H9 (cell line): Measurements from ENCODE around the gene ENG. TPM values are rescaled to one million over a fixed set of nuclear protein-coding genes. Genes with fewer than 3 reads are reported as not detected.

Source experiments
- DNase-seq: peaks from one replicate; pipeline ENCODE4 v3.0.0-alpha.2; 2017
- H2AFZ ChIP-seq: one replicate; pipeline ENCODE4 v1.6.1; 2013; ENCODE audit warnings: mild to moderate bottlenecking, low read length, control low read depth, moderate library complexity
- H2AK5ac ChIP-seq: 2 replicates; pipeline ENCODE4 v1.6.1; 2013; ENCODE audit warnings: low read length, control low read depth, mixed read lengths; ENCODE audit not compliant: insufficient read length
- H2BK120ac ChIP-seq: one replicate; pipeline ENCODE4 v1.6.1; 2013; ENCODE audit warnings: low read depth, mild to moderate bottlenecking, low read length, control low read depth, inconsistent platforms; ENCODE audit not compliant: poor library complexity, severe bottlenecking
- H2BK12ac ChIP-seq: 2 replicates; pipeline ENCODE4 v1.6.1; 2013; ENCODE audit warnings: low read length, control low read depth, mixed read lengths, low read depth; ENCODE audit not compliant: insufficient read length
- H2BK15ac ChIP-seq: 2 replicates; pipeline ENCODE4 v1.6.1; 2013; ENCODE audit warnings: low read depth, low read length, control low read depth
- H2BK20ac ChIP-seq: one replicate; pipeline ENCODE4 v1.6.1; 2013; ENCODE audit warnings: low read depth, mild to moderate bottlenecking, low read length, control low read depth, inconsistent platforms; ENCODE audit not compliant: poor library complexity, severe bottlenecking
- H2BK5ac ChIP-seq: 2 replicates; pipeline ENCODE4 v1.6.1; 2013; ENCODE audit warnings: low read length, control low read depth, mixed read lengths; ENCODE audit not compliant: insufficient read length
- H3K14ac ChIP-seq: 2 replicates; pipeline ENCODE4 v1.6.1; 2013; ENCODE audit warnings: low read length, control low read depth; ENCODE audit not compliant: insufficient read depth
- H3K18ac ChIP-seq: 2 replicates; pipeline ENCODE4 v1.6.1; 2013; ENCODE audit warnings: low read depth, mild to moderate bottlenecking, mixed read lengths, low read length, control low read depth; ENCODE audit not compliant: insufficient read length
- H3K23ac ChIP-seq: 2 replicates; pipeline ENCODE4 v1.6.1; 2013; ENCODE audit warnings: low read length, control low read depth, mixed read lengths, low read depth; ENCODE audit not compliant: insufficient read length
- H3K23me2 ChIP-seq: 2 replicates; pipeline ENCODE4 v1.6.1; 2013; ENCODE audit warnings: low read depth, mild to moderate bottlenecking, mixed read lengths, low read length, control low read depth; ENCODE audit not compliant: insufficient read length, poor library complexity, severe bottlenecking
- H3K27ac ChIP-seq: 2 replicates; pipeline ENCODE4 v1.5.1; 2013; ENCODE audit warnings: low read length, control low read depth, mixed read lengths, low read depth; ENCODE audit not compliant: insufficient read length
- H3K27me3 ChIP-seq: 2 replicates; pipeline ENCODE4 v1.6.1; 2013; ENCODE audit warnings: low read length, control low read depth, inconsistent platforms; ENCODE audit not compliant: insufficient read depth
- H3K4ac ChIP-seq: 2 replicates; pipeline ENCODE4 v1.6.1; 2013; ENCODE audit warnings: low read depth, mild to moderate bottlenecking, control low read depth, inconsistent platforms, low read length, moderate library complexity
- H3K4me1 ChIP-seq: 2 replicates; pipeline ENCODE4 v1.6.1; 2013; ENCODE audit warnings: low read length, control low read depth, inconsistent platforms; ENCODE audit not compliant: insufficient read depth
- H3K4me2 ChIP-seq: 2 replicates; pipeline ENCODE4 v1.6.1; 2013; ENCODE audit warnings: low read length, control low read depth, mixed read lengths; ENCODE audit not compliant: insufficient read length, insufficient read depth
- H3K56ac ChIP-seq: 2 replicates; pipeline ENCODE4 v1.6.1; 2013; ENCODE audit warnings: low read depth, mild to moderate bottlenecking, mixed read lengths, low read length, control low read depth; ENCODE audit not compliant: insufficient read length
- H3K79me1 ChIP-seq: 2 replicates; pipeline ENCODE4 v1.6.1; 2013; ENCODE audit warnings: low read depth, mild to moderate bottlenecking, moderate library complexity, low read length, control low read depth, inconsistent platforms; ENCODE audit not compliant: insufficient read depth, poor library complexity, severe bottlenecking
- H3K79me2 ChIP-seq: 2 replicates; pipeline ENCODE4 v1.6.1; 2013; ENCODE audit warnings: low read length, control low read depth, inconsistent platforms; ENCODE audit not compliant: insufficient read depth
- H3K9ac ChIP-seq: 2 replicates; pipeline ENCODE4 v1.6.1; 2013; ENCODE audit warnings: low read length, control low read depth, mixed read lengths; ENCODE audit not compliant: insufficient read length; ENCODE audit errors: extremely low read depth
- H3K9me3 ChIP-seq: one replicate; pipeline ENCODE4 v1.6.1; 2013; ENCODE audit warnings: low read depth, low read length, inconsistent platforms; ENCODE audit not compliant: control insufficient read depth
- H3T11ph ChIP-seq: one replicate; pipeline ENCODE4 v1.6.1; 2013; ENCODE audit warnings: mild to moderate bottlenecking, low read length, control low read depth, inconsistent platforms
- H4K20me1 ChIP-seq: one replicate; pipeline ENCODE4 v1.6.1; 2013; ENCODE audit not compliant: control insufficient read depth, insufficient read length, insufficient read depth
- H4K5ac ChIP-seq: 2 replicates; pipeline ENCODE4 v1.6.1; 2013; ENCODE audit warnings: low read depth, mild to moderate bottlenecking, mixed read lengths, low read length, control low read depth; ENCODE audit not compliant: insufficient read length
- H4K8ac ChIP-seq: replicated peaks from 2 replicates; pipeline ENCODE4 v1.6.1; 2013; ENCODE audit warnings: low read length, control low read depth, mixed read lengths, low read depth; ENCODE audit not compliant: insufficient read length
- H4K91ac ChIP-seq: 2 replicates; pipeline ENCODE4 v1.6.1; 2013; ENCODE audit warnings: low read depth, mild to moderate bottlenecking, moderate library complexity, mixed read lengths, low read length, control low read depth; ENCODE audit not compliant: insufficient read length
- H3K27ac Mint-ChIP-seq, 3 experiments: 2 replicates in 2 of 3; 3 replicates in 1 of 3; pipeline ENCODE4 v1.8.0; 2020 to 2021; ENCODE audit warnings: mixed read lengths in 3 of 3, mild to moderate bottlenecking in 1 of 3, moderate library complexity in 1 of 3
- H3K27me3 Mint-ChIP-seq: 2 replicates; pipeline ENCODE4 v1.8.0; 2021; ENCODE audit warnings: low read depth, mild to moderate bottlenecking, moderate library complexity, mixed read lengths
- H3K36me3 Mint-ChIP-seq, 3 experiments: 2 replicates in 2 of 3; 3 replicates in 1 of 3; pipeline ENCODE4 v1.8.0; 2020 to 2021; ENCODE audit warnings: low read depth in 3 of 3, mixed read lengths in 3 of 3; ENCODE audit not compliant: insufficient read depth in 1 of 3
- H3K4me1 Mint-ChIP-seq, 2 experiments: 2 replicates each; pipeline ENCODE4 v1.8.0; 2020; ENCODE audit warnings: mixed read lengths in 2 of 2
- H3K4me3 Mint-ChIP-seq, 2 experiments: 2 replicates in 1 of 2; 3 replicates in 1 of 2; pipeline ENCODE4 v1.8.0; 2020 to 2021; ENCODE audit warnings: mild to moderate bottlenecking in 2 of 2, mixed read lengths in 2 of 2, moderate library complexity in 1 of 2
- H3K9me3 Mint-ChIP-seq, 2 experiments: 2 replicates in 1 of 2; 3 replicates in 1 of 2; pipeline ENCODE4 v1.8.0; 2020; ENCODE audit warnings: mild to moderate bottlenecking in 2 of 2, mixed read lengths in 2 of 2, moderate library complexity in 1 of 2
- WGBS: extraction: QIAGEN DNeasy Blood & Tissue Kit; methylation state at CpG from one replicate; pipeline ENCODE4 v1.1.7; 2013; ENCODE audit warnings: missing lambda C conversion rate, low lambda C conversion rate, mixed read lengths; ENCODE audit not compliant: insufficient read length; ENCODE audit errors: extremely low coverage; 5-methylcytosine and 5-hydroxymethylcytosine counted together
- total RNA-seq: library from RNA; stranded (reverse); gene quantifications from 2 replicates; pipeline ENCODE4 v1.2.1, GENCODE V29; 2021
- TF ChIP-seq, protein P1 (sequence below): fragments of 200-600 bp; sonication (generic); conservative IDR thresholded peaks from 3 replicates; pipeline ENCODE4 v1.8.0; 2021; ENCODE audit warnings: antibody characterized with exemption, mild to moderate bottlenecking

The ENG gene
- total RNA-seq, 1 experiment from 2014 or later: 2.1 TPM

DNA sequence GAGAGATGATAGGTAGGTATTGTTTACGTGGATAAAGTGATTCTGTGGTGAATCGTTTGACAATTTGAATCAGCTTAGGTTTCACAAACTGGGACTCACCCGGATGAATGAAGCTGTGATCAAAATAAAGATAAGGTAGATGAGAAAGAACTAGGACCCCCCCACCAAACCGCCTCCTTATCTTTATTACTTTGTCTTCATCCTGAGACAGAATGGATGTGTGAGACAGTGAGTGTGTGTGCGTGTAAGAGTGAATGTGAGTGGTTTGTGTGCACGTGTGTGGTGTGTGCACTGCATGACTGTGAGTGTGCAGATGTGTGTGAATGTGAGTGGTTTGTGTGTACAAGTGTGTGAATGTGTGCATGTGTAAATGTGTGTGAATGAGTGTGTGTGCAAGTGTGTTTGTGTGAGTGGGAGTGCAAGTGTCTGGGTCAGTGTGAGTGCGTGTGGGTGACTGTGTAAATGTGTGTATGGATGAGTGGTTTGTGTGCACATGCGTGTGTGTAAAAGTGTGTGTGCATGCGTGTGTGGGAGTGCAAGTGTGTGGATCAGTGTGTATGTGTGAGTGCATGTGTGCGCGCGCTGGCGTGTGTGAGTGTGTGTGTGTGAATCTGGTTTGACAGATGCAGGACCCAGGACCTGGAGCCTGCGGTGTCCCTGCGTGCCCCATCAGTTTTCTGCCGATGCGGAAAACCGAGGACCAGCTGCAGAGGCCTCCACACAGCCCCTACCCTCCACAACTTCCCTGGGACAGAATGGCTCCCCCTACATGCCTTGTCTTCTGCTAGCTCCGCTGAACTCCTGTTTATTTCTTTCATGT, 11.4 kb upstream of the ENG start:
- Histone ChIP-seq H3K23me2 (no peaks in the 10 kb centered on the region), H3T11ph (no peak overlapping the region), H2BK12ac (no peak overlapping the region), H2BK120ac (no peak overlapping the region), H2AK5ac (no peak overlapping the region), H3K4ac (no peak overlapping the region), H3K4me2 (no peak overlapping the region), H3K14ac (no peak overlapping the region), H3K9me3 (no peaks in the 10 kb centered on the region), H3K4me1 (no peaks in the 10 kb centered on the region), H4K5ac (no peak overlapping the region), H2BK5ac (no peak overlapping the region), H3K79me1 (no peaks in the 10 kb centered on the region), H3K79me2 (no peaks in the 10 kb centered on the region), H2AFZ (no peak overlapping the region), H3K27me3 (no peaks in the 10 kb centered on the region), H2BK20ac (no peak overlapping the region), H4K91ac (no peak overlapping the region), H3K27ac (no peak overlapping the region), H3K9ac (no peak overlapping the region), H4K20me1 (no peaks in the 10 kb centered on the region), H3K23ac (no peak overlapping the region), H3K56ac (no peak overlapping the region), H3K18ac (no peak overlapping the region), H2BK15ac (no peak overlapping the region), H4K8ac (no peak overlapping the region)
- Mint-ChIP-seq H3K4me3 (peak overlapping the region in 1 of 2 experiments; percentile 3; a peak in 1 of 5 replicates), H3K4me1 (peaks cover 9 to 22% of the 10 kb centered on the region in 2 experiments), H3K27me3 (no peaks in the 10 kb centered on the region; the same call in 1 of the 2 replicates), H3K9me3 (no peaks in the 10 kb centered on the region), H3K36me3 (peaks cover 0 to 7% (median 0%) of the 10 kb centered on the region in 3 experiments; a peak in 2 of 7 replicates), H3K27ac (peak overlapping the region in 1 of 3 experiments; percentile 0; a peak in 2 of 7 replicates)
- WGBS: no CpG with 5 or more reads among the region's 19 CpGs
- no peak for DNase-seq
- TF ChIP-seq, protein P1, sequence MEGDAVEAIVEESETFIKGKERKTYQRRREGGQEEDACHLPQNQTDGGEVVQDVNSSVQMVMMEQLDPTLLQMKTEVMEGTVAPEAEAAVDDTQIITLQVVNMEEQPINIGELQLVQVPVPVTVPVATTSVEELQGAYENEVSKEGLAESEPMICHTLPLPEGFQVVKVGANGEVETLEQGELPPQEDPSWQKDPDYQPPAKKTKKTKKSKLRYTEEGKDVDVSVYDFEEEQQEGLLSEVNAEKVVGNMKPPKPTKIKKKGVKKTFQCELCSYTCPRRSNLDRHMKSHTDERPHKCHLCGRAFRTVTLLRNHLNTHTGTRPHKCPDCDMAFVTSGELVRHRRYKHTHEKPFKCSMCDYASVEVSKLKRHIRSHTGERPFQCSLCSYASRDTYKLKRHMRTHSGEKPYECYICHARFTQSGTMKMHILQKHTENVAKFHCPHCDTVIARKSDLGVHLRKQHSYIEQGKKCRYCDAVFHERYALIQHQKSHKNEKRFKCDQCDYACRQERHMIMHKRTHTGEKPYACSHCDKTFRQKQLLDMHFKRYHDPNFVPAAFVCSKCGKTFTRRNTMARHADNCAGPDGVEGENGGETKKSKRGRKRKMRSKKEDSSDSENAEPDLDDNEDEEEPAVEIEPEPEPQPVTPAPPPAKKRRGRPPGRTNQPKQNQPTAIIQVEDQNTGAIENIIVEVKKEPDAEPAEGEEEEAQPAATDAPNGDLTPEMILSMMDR: no peak
